Brain microvascular endothelial cell (primary cell): ENCODE measurements around the gene SPATA33.

ENCODE experiments used
- DNase-seq: peaks from one replicate; pipeline ENCODE4 v3.0.0-alpha.2; 2020
- H3K27ac ChIP-seq: fragments of 250-450 bp; sonication (Bioruptor Pico); 2 replicates; pipeline ENCODE4 v1.5.1; 2020; ENCODE audit warnings: mild to moderate bottlenecking, moderate library complexity
- H3K27me3 ChIP-seq: fragments of 250-450 bp; sonication (Bioruptor Pico); replicated peaks from 2 replicates; pipeline ENCODE4 v1.5.1; 2020; ENCODE audit warnings: mild to moderate bottlenecking
- H3K36me3 ChIP-seq: fragments of 250-450 bp; sonication (Bioruptor Pico); replicated peaks from 2 replicates; pipeline ENCODE4 v1.5.1; 2020; ENCODE audit warnings: mild to moderate bottlenecking
- H3K4me3 ChIP-seq: 2 replicates; pipeline ENCODE4 v1.5.1; 2011; ENCODE audit warnings: low read depth, mild to moderate bottlenecking, control low read depth, low read length, moderate library complexity
- in situ Hi-C: cut with HindIII; loops from 2 replicates; pipeline ENCODE4 v1.10.0; 2017; ENCODE audit warnings: low sequenced_read_pairs, low pct_ligation_motif_present
- TF ChIP-seq, protein P1 (sequence below): IDR thresholded peaks from 2 replicates; pipeline ENCODE4 v1.5.1; 2011; ENCODE audit warnings: low read depth, mild to moderate bottlenecking, moderate library complexity, low read length, control low read depth, inconsistent platforms; ENCODE audit errors: missing control alignments

SPATA33 gene

DNA sequence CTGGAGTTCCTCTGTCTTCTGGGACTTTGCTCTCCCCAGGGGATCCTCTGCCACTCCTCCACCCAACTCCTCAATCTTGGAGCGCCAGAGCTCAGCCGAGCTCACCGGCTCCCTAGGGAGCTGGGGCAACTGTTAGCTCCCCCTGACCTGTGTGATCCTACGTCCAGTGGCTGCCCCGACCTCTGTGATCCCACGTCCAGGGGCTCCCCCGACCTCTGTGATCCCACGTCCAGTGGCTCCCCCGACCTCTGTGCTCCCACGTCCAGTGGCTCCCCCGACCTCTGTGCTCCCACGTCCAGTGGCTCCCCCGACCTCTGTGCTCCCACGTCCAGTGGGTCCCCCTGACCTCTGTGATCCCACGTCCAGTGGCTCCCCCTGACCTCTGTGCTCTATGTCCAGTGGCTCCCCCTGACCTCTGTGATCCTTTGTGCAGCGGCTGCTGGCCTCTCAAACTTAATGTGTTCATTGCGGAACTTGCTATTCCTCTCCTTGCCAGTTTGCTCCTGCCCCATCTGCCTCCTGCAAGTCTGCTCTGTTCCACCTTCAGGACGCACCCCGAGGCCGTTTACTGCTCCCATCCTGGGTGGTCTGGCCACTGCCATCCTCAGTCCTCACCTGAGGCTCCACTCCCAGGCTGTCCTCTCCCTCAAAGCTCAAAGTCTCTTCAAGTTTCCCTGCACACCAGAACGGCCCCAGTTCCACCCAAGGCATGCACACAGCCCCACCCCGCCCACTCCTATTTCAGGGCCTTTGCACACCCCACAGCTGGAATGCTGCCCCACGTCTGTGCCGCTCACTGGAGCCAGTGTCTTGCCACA is 60.3 kb downstream of the SPATA33 start:
- DNase-seq, result no peak

More for the DNA sequence above, 60.3 kb downstream of the SPATA33 start:
- H3K27me3 ChIP-seq, result no peaks in the 10 kb centered on the region
- TF ChIP-seq, protein P1, sequence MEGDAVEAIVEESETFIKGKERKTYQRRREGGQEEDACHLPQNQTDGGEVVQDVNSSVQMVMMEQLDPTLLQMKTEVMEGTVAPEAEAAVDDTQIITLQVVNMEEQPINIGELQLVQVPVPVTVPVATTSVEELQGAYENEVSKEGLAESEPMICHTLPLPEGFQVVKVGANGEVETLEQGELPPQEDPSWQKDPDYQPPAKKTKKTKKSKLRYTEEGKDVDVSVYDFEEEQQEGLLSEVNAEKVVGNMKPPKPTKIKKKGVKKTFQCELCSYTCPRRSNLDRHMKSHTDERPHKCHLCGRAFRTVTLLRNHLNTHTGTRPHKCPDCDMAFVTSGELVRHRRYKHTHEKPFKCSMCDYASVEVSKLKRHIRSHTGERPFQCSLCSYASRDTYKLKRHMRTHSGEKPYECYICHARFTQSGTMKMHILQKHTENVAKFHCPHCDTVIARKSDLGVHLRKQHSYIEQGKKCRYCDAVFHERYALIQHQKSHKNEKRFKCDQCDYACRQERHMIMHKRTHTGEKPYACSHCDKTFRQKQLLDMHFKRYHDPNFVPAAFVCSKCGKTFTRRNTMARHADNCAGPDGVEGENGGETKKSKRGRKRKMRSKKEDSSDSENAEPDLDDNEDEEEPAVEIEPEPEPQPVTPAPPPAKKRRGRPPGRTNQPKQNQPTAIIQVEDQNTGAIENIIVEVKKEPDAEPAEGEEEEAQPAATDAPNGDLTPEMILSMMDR, result no peak
- H3K4me3 ChIP-seq, result no peak overlapping the region
- in situ Hi-C loops, result no loop called here
- peaks cover 2% of the 10 kb centered on the region for H3K36me3 ChIP-seq
- H3K27ac ChIP-seq, result no peak overlapping the region
